Activated T-helper 17 cell treated with anti-CD3 and anti-CD28 coated beads, Interleukin-2, amount 50 U/mL, for 72 hours (primary cell): Measurements from ENCODE around the gene ELOA2. TPM values are rescaled to one million over a fixed set of nuclear protein-coding genes. Genes with fewer than 3 reads are reported as not detected.
"Not testable (repeated sequence)": the region's sequence is repeated elsewhere in the genome, so short reads cannot be mapped to it uniquely, and the experiment has no call there.

Source experiments
- ATAC-seq: fragments of 150-1000 bp; cut with Tn5 transposase; replicated peaks from 2 replicates; pipeline ENCODE4 v1.10.0; 2021; ENCODE audit warnings: mild to moderate bottlenecking, moderate library complexity
- H3K27ac Mint-ChIP-seq: one replicate; pipeline ENCODE4 v1.8.0; 2022; ENCODE audit warnings: mixed read lengths
- H3K27me3 Mint-ChIP-seq: one replicate; pipeline ENCODE4 v1.8.0; 2022; ENCODE audit warnings: mixed read lengths
- H3K36me3 Mint-ChIP-seq: one replicate; pipeline ENCODE4 v1.8.0; 2022; ENCODE audit warnings: low read depth, mild to moderate bottlenecking, mixed read lengths
- H3K4me1 Mint-ChIP-seq: one replicate; pipeline ENCODE4 v1.8.0; 2022; ENCODE audit warnings: mixed read lengths
- H3K4me3 Mint-ChIP-seq: one replicate; pipeline ENCODE4 v1.8.0; 2022; ENCODE audit warnings: mild to moderate bottlenecking, mixed read lengths
- H3K9me3 Mint-ChIP-seq: one replicate; pipeline ENCODE4 v1.8.0; 2022; ENCODE audit warnings: mixed read lengths
- total RNA-seq, 2 donors: library from RNA; stranded (reverse); gene quantifications; one replicate each; pipeline ENCODE4 v1.2.3, GENCODE V29; 2022

ELOA2 gene
- total RNA-seq = not detected

- H3K9me3 Mint-ChIP-seq = no peaks in the 10 kb centered on the region
- H3K36me3 Mint-ChIP-seq = no peaks in the 10 kb centered on the region
- H3K27me3 Mint-ChIP-seq = peaks cover 7% of the 10 kb centered on the region
- ATAC-seq = no peak
- no peak within 1 kb of the TSS for H3K4me3 Mint-ChIP-seq
- no peaks in the 10 kb centered on the region for H3K4me1 Mint-ChIP-seq
- no peak within 1 kb of the TSS for H3K27ac Mint-ChIP-seq
Observed at GRCh38 chr18:47035156-47035671, at the start of gene ELOA2. Gene ELOA2 (minus strand): TSS chr18:47035621. CDS start chr18:47035264, 357 bp downstream.

- Mint-ChIP-seq H3K4me1 (no peaks in the 10 kb centered on the region), H3K4me3 (no peak overlapping the region), H3K36me3 (no peaks in the 10 kb centered on the region), H3K9me3 (no peaks in the 10 kb centered on the region), H3K27ac (no peak overlapping the region), H3K27me3 (no peaks in the 10 kb centered on the region)
- ATAC-seq = no peak
Observed at GRCh38 chr18:47081578-47081977, 46.2 kb upstream of the ELOA2 start.

- Mint-ChIP-seq H3K27ac (no peak overlapping the region), H3K36me3 (no peaks in the 10 kb centered on the region), H3K27me3 (no peaks in the 10 kb centered on the region), H3K9me3 (no peaks in the 10 kb centered on the region), H3K4me3 (no peak overlapping the region), H3K4me1 (no peaks in the 10 kb centered on the region)
- no peak for ATAC-seq
Observed at GRCh38 chr18:47080872-47081271, 45.5 kb upstream of the ELOA2 start.

- Mint-ChIP-seq H3K4me3 (no peak overlapping the region), H3K36me3 (no peaks in the 10 kb centered on the region), H3K9me3 (no peaks in the 10 kb centered on the region), H3K27me3 (peaks cover 12% of the 10 kb centered on the region), H3K27ac (no peak overlapping the region), H3K4me1 (no peaks in the 10 kb centered on the region)
- no peak for ATAC-seq
Observed at GRCh38 chr18:47077111-47077510, 41.7 kb upstream of the ELOA2 start.

- Mint-ChIP-seq H3K27ac (no peak overlapping the region), H3K27me3 (peaks cover 15% of the 10 kb centered on the region), H3K36me3 (no peaks in the 10 kb centered on the region), H3K9me3 (no peaks in the 10 kb centered on the region), H3K4me3 (no peak overlapping the region), H3K4me1 (no peaks in the 10 kb centered on the region)
- ATAC-seq = no peak
Observed at GRCh38 chr18:47075098-47075883, 39.9 kb upstream of the ELOA2 start.

DNA sequence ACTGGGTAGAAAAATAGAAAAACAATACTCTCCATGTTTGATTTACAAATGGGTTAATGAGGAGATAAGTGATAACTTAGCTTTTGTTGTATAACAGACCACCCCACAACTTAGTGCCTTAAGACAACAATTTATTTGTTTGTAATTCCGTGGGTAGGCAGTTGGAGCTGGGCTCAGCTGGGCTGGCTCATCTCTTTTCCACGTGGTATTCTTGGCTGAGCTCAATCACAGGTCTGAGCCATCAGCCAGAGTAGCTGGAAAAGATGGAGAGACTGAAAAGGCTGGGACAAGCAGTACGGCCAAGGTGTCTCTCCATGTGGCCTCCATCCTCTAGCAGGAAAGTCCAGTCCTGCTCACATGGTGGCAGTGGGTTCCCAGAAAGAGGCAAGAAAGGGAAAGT is 32.2 kb upstream of the ELOA2 start:
- no peak for ATAC-seq
- H3K4me1 Mint-ChIP-seq = no peaks in the 10 kb centered on the region
- H3K27me3 Mint-ChIP-seq = peaks cover 5% of the 10 kb centered on the region
- no peak overlapping the region for H3K4me3 Mint-ChIP-seq
- no peaks in the 10 kb centered on the region for H3K36me3 Mint-ChIP-seq
- no peaks in the 10 kb centered on the region for H3K9me3 Mint-ChIP-seq
- H3K27ac Mint-ChIP-seq = no peak overlapping the region

DNA sequence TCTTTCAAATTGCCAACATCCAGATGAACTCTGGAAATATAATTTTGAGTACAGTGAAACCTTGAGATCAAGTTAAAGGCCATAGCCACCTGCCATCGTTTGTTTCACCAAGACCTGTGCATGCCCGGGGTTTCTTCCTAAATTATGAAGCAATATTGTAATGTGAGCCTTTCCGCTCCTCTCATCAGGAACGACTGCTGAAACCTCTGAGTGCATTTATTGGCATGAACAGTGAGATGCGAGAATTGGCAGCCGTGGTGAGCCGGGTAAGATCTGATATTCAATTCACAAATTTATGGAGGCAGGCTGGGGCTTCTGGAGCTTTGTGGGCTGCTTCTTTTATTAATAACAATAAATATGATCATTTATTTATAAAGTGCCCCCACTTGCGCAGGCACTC is 27.7 kb upstream of the ELOA2 start:
- Mint-ChIP-seq H3K4me1 (no peaks in the 10 kb centered on the region), H3K27ac (no peak overlapping the region), H3K9me3 (no peaks in the 10 kb centered on the region), H3K36me3 (no peaks in the 10 kb centered on the region), H3K27me3 (no peaks in the 10 kb centered on the region), H3K4me3 (no peak overlapping the region)
- no peak for ATAC-seq

- Mint-ChIP-seq H3K9me3 (no peaks in the 10 kb centered on the region), H3K27me3 (no peaks in the 10 kb centered on the region), H3K36me3 (no peaks in the 10 kb centered on the region), H3K4me3 (no peak overlapping the region), H3K27ac (no peak overlapping the region), H3K4me1 (no peaks in the 10 kb centered on the region)
- no peak for ATAC-seq
Observed at GRCh38 chr18:47062471-47062870, 27.1 kb upstream of the ELOA2 start.

DNA sequence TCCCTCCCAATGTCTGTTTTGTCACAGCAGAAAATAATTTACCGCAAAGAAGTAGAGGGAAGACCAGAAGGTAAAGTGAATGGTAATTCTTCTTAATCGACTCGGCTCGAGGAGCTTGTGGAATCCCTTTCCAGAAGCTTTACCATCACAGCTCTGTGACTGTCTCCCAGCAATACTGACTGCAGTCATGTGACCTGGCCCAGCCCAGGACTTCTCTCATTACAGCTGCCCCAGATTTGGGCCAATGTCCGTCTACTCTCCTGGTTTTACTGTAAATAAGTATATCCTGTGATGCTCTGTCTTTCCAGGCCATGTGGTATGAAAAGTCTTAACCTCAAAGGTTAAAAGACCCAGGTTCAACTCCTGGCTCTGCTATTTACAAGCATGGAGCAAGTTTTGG is 18.9 kb upstream of the ELOA2 start:
- H3K4me3 Mint-ChIP-seq = no peak overlapping the region
- no peaks in the 10 kb centered on the region for H3K9me3 Mint-ChIP-seq
- peaks cover 5% of the 10 kb centered on the region for H3K27me3 Mint-ChIP-seq

DNA sequence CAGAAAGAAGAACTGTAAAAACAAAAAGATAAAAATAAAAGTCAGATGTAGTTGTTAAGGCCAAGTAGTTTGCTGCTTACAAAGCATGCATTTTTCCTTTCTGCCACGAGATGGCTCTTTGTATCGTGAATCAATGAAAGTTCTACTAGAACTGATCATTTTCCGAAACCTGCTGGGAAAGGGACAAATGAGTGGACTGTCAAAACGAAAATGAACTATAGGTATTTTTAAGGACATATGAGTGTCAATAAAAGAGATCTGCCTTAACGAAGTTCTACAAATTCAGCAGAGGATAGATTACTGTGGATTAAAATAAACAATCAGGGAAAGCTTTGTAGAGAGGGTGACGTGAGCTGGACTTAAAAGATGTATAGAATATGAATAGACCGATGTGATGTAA is 15.0 kb upstream of the ELOA2 start:
- Mint-ChIP-seq H3K27ac (no peak overlapping the region), H3K4me1 (peaks cover 4% of the 10 kb centered on the region), H3K27me3 (peaks cover 5% of the 10 kb centered on the region), H3K36me3 (no peaks in the 10 kb centered on the region), H3K9me3 (no peaks in the 10 kb centered on the region), H3K4me3 (no peak overlapping the region)
- no peak for ATAC-seq

More for the DNA sequence above, 18.9 kb upstream of the ELOA2 start:
- peaks cover 4% of the 10 kb centered on the region for H3K4me1 Mint-ChIP-seq
- ATAC-seq = no peak
- H3K36me3 Mint-ChIP-seq = no peaks in the 10 kb centered on the region
- no peak overlapping the region for H3K27ac Mint-ChIP-seq

GRCh38 chr18:47040982-47041381 is 5.6 kb upstream of the ELOA2 start:
- Mint-ChIP-seq H3K27me3 (peaks cover 18% of the 10 kb centered on the region), H3K9me3 (no peaks in the 10 kb centered on the region), H3K4me3 (no peak overlapping the region), H3K4me1 (no peaks in the 10 kb centered on the region), H3K27ac (no peak overlapping the region), H3K36me3 (no peaks in the 10 kb centered on the region)
- no peak for ATAC-seq

DNA sequence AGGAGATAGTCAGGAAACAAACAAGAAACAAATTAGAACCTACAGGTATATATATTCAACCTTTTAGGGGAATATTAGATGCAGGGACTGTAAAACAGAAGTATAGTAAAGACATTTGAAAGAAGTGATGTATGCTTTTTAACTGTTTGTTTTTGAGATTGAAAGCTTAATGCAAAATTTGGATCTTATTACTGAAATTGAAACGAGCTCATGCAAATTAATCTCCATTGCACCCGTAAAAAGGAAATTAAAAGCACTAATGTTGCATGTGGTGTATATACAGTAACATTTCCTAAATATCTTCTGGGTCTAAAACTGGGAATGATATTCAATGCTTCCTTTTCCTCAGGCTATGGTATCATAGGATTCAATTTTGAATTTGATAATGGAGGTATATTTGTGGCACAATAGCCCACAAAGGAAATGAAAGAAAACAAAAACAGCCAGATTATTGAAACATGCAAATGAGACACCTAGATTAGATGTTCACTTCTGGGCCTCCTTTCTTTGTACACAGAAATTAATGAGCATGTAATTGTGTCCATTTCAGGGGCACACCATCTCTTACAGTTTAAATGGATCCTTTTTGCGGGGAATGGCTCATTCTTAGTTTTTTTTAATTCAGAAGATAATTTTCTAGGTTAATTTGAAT is 1.6 kb upstream of the ELOA2 start:
- Mint-ChIP-seq H3K4me3 (no peak overlapping the region), H3K27me3 (peaks cover 18% of the 10 kb centered on the region), H3K4me1 (no peaks in the 10 kb centered on the region), H3K9me3 (no peaks in the 10 kb centered on the region), H3K27ac (no peak overlapping the region), H3K36me3 (no peaks in the 10 kb centered on the region)
- ATAC-seq = no peak

DNA sequence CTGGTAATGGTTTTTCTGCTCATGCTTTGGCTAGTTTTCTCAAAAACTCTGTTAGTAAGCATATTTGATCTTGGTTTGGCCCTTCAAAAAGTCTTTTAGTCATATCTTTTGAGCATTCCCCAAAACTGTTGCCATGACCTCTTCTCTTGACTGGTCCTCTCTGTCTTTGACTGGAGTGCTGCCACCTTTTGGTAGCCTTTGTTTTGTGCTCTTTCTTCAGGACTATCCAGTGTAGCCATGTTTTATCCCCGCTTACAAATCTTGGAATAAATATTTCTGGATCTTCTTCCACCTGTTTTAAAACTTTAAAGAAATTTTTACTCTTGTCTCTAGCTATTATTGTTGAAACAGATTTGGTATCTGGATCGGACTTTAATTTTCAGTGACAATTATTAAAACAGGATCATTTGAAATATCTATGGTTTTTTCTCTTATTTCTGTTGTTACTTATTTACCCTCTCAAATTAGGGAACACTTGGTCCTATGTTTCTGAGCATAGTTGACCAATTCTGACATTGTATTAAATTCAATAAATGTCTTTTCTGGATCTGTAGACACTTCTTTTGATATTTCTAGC is 965 bp upstream of the ELOA2 start:
- Mint-ChIP-seq H3K4me3 (no peak overlapping the region), H3K36me3 (no peaks in the 10 kb centered on the region), H3K9me3 (no peaks in the 10 kb centered on the region), H3K4me1 (no peaks in the 10 kb centered on the region), H3K27ac (no peak overlapping the region), H3K27me3 (peaks cover 14% of the 10 kb centered on the region)
- no peak for ATAC-seq

GRCh38 chr18:47034591-47034990 is 830 bp downstream of the ELOA2 start:
- not testable (repeated sequence) for H3K4me3 Mint-ChIP-seq, ATAC-seq, H3K36me3 Mint-ChIP-seq

DNA sequence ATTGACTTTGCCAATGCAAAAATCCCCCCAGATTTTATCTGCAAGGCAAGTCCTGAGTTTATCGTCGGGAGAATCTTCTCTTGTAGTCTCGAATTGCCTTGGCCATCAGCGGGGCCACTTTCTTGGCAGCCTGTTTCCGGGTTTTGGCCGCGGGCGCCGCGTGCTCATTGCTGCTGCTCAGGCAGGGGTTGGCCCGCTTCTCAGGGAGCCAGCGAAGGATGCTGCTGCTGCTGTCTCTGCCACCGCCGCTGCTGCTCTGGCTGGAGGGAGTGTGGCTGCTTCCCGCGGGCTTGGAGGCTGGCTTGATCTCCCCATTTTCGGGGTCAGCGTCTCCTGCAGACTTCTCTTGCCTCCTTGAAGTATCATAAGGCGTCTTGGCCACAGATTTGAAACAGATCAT is 2.5 kb downstream of the ELOA2 start:
- no peak for ATAC-seq
- Mint-ChIP-seq H3K36me3 (no peaks in the 10 kb centered on the region), H3K4me1 (no peaks in the 10 kb centered on the region), H3K4me3 (no peak overlapping the region), H3K9me3 (no peaks in the 10 kb centered on the region), H3K27me3 (no peaks in the 10 kb centered on the region), H3K27ac (no peak overlapping the region)

More at GRCh38 chr18:47034591-47034990, 830 bp downstream of the ELOA2 start:
- not testable (repeated sequence) for H3K4me1 Mint-ChIP-seq, H3K27me3 Mint-ChIP-seq, H3K27ac Mint-ChIP-seq, H3K9me3 Mint-ChIP-seq
